ENCODE measurements around the gene ELOVL2.

DNA sequence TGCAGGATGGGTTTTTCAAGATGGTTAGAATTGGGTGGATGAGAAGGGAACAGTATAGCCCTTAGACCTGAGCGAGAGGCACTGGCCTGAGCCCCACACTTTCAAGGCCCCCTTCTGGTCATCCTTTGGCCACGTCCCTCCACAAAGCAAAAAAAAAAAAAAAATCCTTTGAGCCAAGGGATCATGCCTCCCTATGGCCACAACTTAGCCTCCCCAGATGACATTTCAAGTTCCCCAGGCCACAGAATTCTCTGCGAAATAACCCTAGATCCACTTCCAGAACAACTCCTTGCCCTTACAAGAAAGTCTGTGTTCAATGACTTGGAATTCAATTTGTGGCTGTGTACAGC, 30.4 kb downstream of the ELOVL2 start:
- TF ChIP-seq, protein P1, sequence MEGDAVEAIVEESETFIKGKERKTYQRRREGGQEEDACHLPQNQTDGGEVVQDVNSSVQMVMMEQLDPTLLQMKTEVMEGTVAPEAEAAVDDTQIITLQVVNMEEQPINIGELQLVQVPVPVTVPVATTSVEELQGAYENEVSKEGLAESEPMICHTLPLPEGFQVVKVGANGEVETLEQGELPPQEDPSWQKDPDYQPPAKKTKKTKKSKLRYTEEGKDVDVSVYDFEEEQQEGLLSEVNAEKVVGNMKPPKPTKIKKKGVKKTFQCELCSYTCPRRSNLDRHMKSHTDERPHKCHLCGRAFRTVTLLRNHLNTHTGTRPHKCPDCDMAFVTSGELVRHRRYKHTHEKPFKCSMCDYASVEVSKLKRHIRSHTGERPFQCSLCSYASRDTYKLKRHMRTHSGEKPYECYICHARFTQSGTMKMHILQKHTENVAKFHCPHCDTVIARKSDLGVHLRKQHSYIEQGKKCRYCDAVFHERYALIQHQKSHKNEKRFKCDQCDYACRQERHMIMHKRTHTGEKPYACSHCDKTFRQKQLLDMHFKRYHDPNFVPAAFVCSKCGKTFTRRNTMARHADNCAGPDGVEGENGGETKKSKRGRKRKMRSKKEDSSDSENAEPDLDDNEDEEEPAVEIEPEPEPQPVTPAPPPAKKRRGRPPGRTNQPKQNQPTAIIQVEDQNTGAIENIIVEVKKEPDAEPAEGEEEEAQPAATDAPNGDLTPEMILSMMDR (IDR thresholded peaks at IDR 0.05) = no peak
- no peak for TF ChIP-seq EZH2 (IDR thresholded peaks at IDR 0.05; ENCODE audit: borderline replicate concordance, insufficient read depth, low read depth, low read length, poor library complexity, severe bottlenecking)

All from B cell (primary cell).